Left kidney (tissue), 2 donors: ENCODE data around the gene NT5C2. TPM values are rescaled to one million over a fixed set of nuclear protein-coding genes. Genes with fewer than 3 reads are reported as not detected.

Experiments
- DNase-seq: peaks from one replicate; pipeline ENCODE4 v3.0.0-alpha.2; 2013
- polyA plus RNA-seq: library from polyadenylated mRNA; unstranded; fragments of 120-200 nt; gene quantifications from one replicate; pipeline ENCODE4 v1.2.1, GENCODE V29; 2013; ENCODE audit not compliant: insufficient read length

NT5C2 gene
- polyA plus RNA-seq, 1 donor, result 139 TPM

- DNase-seq, result no peak
These were observed 130.1 kb downstream of the NT5C2 start for GRCh38 chr10:103062854-103063590.

DNA sequence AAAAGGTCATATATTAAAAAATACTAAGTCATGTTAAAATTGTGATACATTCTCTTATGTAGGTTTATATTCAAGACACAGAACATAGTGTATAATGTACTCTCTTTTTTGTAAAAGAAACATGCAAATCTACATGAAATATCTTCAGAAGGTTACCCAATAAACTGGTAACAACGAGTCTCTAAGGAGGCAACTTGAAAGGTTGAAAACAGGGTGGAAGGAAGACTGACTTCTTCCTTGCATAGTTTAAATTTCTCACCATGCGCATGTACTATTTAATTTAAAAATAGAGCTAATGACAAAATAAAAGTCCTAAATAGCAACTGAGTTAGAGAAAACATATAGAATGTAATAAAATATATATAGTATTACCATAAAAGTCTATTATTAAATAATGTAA, 132.5 kb downstream of the NT5C2 start:
- DNase-seq, result no peak

- DNase-seq, result no peak
These were observed 135.0 kb downstream of the NT5C2 start for GRCh38 chr10:103058034-103058433.

- DNase-seq, result no peak
These were observed 138.0 kb downstream of the NT5C2 start for GRCh38 chr10:103055105-103055504.

DNA sequence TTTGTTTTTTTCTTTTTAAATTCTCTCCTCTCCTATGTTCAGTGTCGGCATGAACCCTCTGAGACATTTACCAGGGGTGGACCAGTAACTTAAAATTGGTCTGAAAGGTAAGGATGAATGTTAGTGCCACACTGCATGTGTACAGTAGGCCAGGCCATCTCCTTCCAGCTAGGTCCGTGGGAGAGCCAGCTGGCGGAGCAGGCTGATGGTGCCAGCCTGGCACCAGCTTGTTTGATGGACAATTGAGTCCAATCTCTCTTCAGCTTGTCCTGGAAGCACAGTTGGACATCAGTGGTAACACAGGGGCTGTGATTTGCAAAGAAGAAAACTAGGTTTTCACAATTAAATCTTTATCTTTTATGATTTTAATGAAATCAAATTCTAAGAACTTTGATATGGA, 138.5 kb downstream of the NT5C2 start:
- DNase-seq, result no peak

DNA sequence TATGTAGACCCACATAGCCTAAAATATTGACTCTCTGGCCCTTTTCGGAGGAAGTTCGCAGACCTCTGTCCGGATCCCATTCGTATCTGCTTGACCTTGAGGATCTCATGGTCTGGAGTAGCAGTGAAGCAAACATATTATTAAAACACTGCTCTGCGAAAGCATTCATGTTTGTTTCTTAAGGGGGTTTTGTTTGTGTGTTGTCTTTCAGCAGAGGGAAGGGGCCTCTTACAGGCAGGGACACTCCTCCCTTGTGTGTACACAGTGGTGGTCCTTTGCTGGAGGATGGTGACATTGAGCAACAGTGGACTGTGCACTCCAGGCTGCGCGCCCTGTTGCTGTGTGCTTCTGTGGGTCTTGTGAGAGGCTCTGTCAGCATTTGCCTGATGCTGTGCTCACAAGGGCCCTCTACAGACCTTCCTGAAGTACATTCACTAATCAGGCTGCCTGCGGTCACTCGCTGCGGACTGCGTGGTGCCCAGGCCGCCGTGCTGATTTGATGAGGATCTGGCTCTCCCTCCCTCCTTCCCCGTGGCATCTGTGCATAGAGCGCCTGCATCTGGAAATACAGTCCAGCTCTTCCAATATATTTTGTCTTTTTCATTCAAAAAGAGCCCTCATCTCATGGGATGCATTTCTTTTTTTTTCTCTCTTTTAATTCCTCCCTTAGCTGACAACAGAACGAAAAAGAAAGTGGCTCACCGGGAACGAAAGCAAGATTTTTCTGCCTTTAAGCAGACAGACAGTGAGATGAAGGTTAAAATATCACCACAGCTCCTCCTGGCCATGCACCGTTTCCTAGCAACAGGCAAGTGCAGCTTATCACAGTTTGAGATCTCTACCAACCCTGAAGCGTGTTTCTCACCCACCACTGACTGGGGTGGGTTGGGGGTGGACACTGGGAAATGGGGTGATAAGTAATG, 139.2 kb downstream of the NT5C2 start:
- DNase-seq, result peak; percentile 48

GRCh38 chr10:103049237-103049636, 143.8 kb downstream of the NT5C2 start:
- no peak for DNase-seq

DNA sequence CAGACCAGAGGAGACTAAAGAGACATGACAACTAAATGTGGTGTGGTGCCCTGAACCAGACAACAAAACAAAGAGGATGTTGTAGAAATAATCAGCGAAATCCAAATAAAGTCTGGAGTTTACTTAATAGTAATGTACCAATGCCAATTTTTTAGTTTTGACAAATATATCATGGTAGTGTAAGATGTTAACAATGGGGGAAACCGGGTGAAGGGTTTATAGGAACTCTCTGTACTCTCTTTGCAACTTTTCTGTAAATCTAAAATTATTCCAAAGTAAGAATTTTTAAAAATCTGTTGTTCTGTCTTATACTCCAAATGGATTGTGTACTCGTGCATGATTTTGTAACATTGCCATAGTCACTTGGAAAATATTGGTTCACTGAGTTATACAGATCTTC, 145.7 kb downstream of the NT5C2 start:
- DNase-seq, result no peak

DNA sequence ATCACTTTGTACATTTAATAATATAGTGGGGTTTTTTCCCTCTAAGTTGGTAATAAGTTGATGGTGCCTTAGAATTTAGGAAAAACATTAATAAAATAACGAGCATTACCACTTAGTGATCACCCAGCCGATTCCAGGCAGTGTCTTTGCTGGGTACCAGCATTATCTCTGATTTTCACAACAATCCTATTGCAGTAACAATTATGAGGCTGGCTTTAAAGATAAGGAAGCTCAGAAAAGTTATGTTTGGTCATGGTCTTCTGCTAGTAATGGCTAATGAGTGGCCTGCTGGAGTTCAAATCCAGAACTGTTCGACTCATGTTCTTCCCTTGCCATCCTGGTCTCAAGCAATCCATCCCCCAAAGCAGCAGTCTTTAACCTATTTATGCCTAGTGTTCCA, 147.1 kb downstream of the NT5C2 start:
- DNase-seq, result no peak

DNA sequence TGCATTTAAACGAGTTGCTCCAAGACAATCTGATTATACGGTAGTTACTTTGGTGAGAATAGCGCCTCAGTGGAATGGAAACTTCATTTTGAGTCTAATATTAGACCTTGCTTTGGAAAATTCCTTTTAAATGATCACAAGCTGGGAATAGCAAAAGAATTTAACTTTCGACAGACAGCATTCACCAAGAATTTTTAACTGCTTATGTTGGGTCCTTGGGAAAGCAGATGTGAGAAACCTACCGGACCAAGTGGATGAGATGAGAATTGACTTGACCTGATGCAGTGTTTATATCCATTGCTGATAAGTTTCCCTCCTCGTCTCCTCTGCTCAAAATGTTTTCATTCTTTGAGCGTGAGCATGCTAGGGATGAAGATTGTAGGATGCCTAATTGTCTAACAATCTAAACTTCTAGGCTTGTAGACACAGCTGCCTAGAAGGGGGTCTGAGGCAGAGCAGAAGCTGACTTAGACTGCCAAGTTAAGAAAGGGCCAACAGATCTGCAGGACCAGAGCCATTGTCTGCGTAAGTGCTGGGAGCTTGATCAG, 148.1 kb downstream of the NT5C2 start:
- no peak for DNase-seq

GRCh38 chr10:103042908-103043307, 150.2 kb downstream of the NT5C2 start:
- no peak for DNase-seq

- DNase-seq, result no peak
These were observed 150.9 kb downstream of the NT5C2 start for GRCh38 chr10:103042129-103042528.

DNA sequence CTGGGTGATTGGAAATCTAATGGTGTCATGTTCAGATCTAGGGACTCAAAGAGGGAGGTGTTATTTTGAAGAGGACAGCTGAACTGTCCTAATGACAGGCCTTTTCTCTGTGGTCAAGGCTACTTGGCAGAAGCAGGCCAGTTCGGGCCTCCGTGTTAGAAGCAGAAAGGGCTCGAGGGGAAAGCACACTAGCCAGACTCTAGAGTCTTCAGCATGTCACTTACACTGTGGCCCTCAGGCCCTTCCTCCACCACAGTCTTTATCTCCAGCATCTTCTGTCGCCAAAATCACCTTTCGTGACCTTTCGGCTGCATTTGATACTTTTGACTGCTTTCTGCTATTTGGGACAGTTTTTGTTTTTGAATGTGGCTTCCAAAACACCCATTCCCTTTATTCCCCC, 151.7 kb downstream of the NT5C2 start:
- DNase-seq, result no peak

- no peak for DNase-seq
These were observed 152.7 kb downstream of the NT5C2 start for GRCh38 chr10:103040418-103040817.

DNA sequence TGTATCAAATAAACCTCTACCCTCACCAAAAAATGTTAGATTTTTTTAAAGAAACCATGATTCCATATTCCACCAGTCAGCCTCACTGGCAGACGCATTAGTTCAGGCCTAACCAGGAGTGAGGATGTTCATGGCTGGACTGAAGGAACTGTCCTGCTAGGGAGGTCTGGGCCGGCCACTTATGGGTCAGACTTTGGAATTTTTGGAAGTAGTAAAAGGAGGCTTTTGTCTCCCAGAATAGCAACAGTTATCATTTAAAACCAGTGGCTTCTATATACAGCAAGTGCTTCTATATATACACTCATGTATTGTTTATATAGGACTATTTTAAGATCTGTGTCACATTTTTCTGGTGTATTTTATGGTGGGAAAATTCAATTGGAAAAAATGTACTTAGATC, 154.5 kb downstream of the NT5C2 start:
- DNase-seq, result no peak

Other genes with a start within 250 kb of the NT5C2 start
- gene RPEL1, start 52.6 kb upstream of the NT5C2 start, polyA plus RNA-seq, result 0.18 TPM
- gene INA, start 83.9 kb upstream of the NT5C2 start, polyA plus RNA-seq, result 0.53 TPM
- 15.7 TPM for gene PCGF6, start 157.9 kb upstream of the NT5C2 start, polyA plus RNA-seq
- gene TAF5, start 174.7 kb upstream of the NT5C2 start, polyA plus RNA-seq, result 9.4 TPM
- gene ATP5MK, start 203.2 kb upstream of the NT5C2 start, polyA plus RNA-seq, result 226 TPM
- gene PDCD11, start 203.4 kb upstream of the NT5C2 start, polyA plus RNA-seq, result 40.4 TPM